DOHH2 (cell line): ENCODE measurements around the gene HRC.

Source experiments
- H3F3A ChIP-seq: fragments of 200-600 bp; sonication (generic), shearing (Covaris generic); 2 replicates; pipeline ENCODE4 v1.6.0; 2016; ENCODE audit warnings: antibody characterized with exemption, mild to moderate bottlenecking; ENCODE audit not compliant: control insufficient read depth, insufficient read depth
- H3K27ac ChIP-seq: fragments of 200-600 bp; sonication (generic); 2 replicates; pipeline ENCODE4 v1.5.1; 2014; ENCODE audit warnings: low read depth, mild to moderate bottlenecking, low read length, moderate library complexity
- H3K27me3 ChIP-seq: fragments of 200-600 bp; sonication (generic); 2 replicates; pipeline ENCODE4 v1.6.1; 2014; ENCODE audit warnings: mild to moderate bottlenecking, low read length, mixed read lengths; ENCODE audit not compliant: control insufficient read depth
- H3K36me3 ChIP-seq: fragments of 200-600 bp; sonication (generic); 2 replicates; pipeline ENCODE4 v1.6.1; 2014; ENCODE audit warnings: mild to moderate bottlenecking, low read length, moderate library complexity, mixed read lengths; ENCODE audit not compliant: control insufficient read depth
- H3K4me1 ChIP-seq: fragments of 200-600 bp; sonication (generic); 2 replicates; pipeline ENCODE4 v1.6.1; 2014; ENCODE audit warnings: mild to moderate bottlenecking, low read length, mixed read lengths; ENCODE audit not compliant: control insufficient read depth
- H3K4me2 ChIP-seq: fragments of 200-600 bp; sonication (generic); 2 replicates; pipeline ENCODE4 v1.6.0; 2014; ENCODE audit warnings: mild to moderate bottlenecking, low read length, moderate library complexity
- H3K4me3 ChIP-seq: fragments of 200-600 bp; sonication (generic); 2 replicates; pipeline ENCODE4 v1.5.1; 2014; ENCODE audit warnings: mild to moderate bottlenecking, low read length, mixed read lengths
- H3K79me2 ChIP-seq: fragments of 200-600 bp; sonication (generic); 2 replicates; pipeline ENCODE4 v1.6.1; 2014; ENCODE audit warnings: mild to moderate bottlenecking, low read length, mixed read lengths; ENCODE audit not compliant: control insufficient read depth
- H3K9me2 ChIP-seq: fragments of 200-600 bp; sonication (generic); replicated peaks from 2 replicates; pipeline ENCODE4 v1.6.1; 2014; ENCODE audit warnings: mild to moderate bottlenecking, low read length, mixed read lengths; ENCODE audit not compliant: control insufficient read depth
- H3K9me3 ChIP-seq: fragments of 200-600 bp; sonication (generic); 2 replicates; pipeline ENCODE4 v1.6.1; 2014; ENCODE audit warnings: antibody characterized with exemption, low read length, mixed read lengths; ENCODE audit not compliant: control insufficient read depth, insufficient read depth
- H4K20me1 ChIP-seq: fragments of 200-600 bp; sonication (generic); 2 replicates; pipeline ENCODE4 v1.6.0; 2014; ENCODE audit warnings: low read depth, mild to moderate bottlenecking, antibody characterized with exemption, low read length, moderate library complexity; ENCODE audit not compliant: control insufficient read depth, insufficient read depth
- CTCF ChIP-seq: fragments of 200-600 bp; sonication (generic); IDR thresholded peaks from one replicate; pipeline ENCODE4 v1.5.1; 2014; ENCODE audit warnings: antibody characterized with exemption, mild to moderate bottlenecking, low read depth, low read length; ENCODE audit not compliant: poor library complexity, severe bottlenecking
- EZH2phosphoT487 ChIP-seq: fragments of 200-600 bp; sonication (generic); IDR thresholded peaks from 2 replicates; pipeline ENCODE4 v1.6.1; 2017; ENCODE audit warnings: borderline replicate concordance, mild to moderate bottlenecking, antibody characterized with exemption, low read length, moderate library complexity, mixed read lengths

Gene HRC

GRCh38 chr19:49107625-49108459, 47.4 kb downstream of the HRC start:
- no peak for TF ChIP-seq CTCF
- no peak for TF ChIP-seq EZH2phosphoT487
- Histone ChIP-seq H3K4me1 (no peaks in the 10 kb centered on the region), H3K27ac (no peak overlapping the region), H4K20me1 (peaks cover 15% of the 10 kb centered on the region), H3K27me3 (no peaks in the 10 kb centered on the region), H3K4me3 (no peak overlapping the region), H3K4me2 (no peak overlapping the region), H3F3A (peaks cover 30% of the 10 kb centered on the region), H3K9me2 (no peaks in the 10 kb centered on the region), H3K36me3 (peaks cover 68% of the 10 kb centered on the region), H3K9me3 (no peaks in the 10 kb centered on the region), H3K79me2 (no peaks in the 10 kb centered on the region)

GRCh38 chr19:49106648-49107135, 48.5 kb downstream of the HRC start:
- TF ChIP-seq EZH2phosphoT487, result no peak
- peak; percentile 99 for TF ChIP-seq CTCF
- H3F3A ChIP-seq, result peaks cover 30% of the 10 kb centered on the region
- no peak overlapping the region for H3K27ac ChIP-seq
- no peaks in the 10 kb centered on the region for H3K9me2 ChIP-seq
- H3K36me3 ChIP-seq, result peaks cover 78% of the 10 kb centered on the region
- no peaks in the 10 kb centered on the region for H3K27me3 ChIP-seq
- H3K79me2 ChIP-seq, result no peaks in the 10 kb centered on the region
- no peak overlapping the region for H3K4me2 ChIP-seq
- H3K4me3 ChIP-seq, result no peak overlapping the region
- H3K9me3 ChIP-seq, result no peaks in the 10 kb centered on the region
- no peaks in the 10 kb centered on the region for H3K4me1 ChIP-seq
- H4K20me1 ChIP-seq, result peaks cover 15% of the 10 kb centered on the region

- Histone ChIP-seq H3K36me3 (peaks cover 96% of the 10 kb centered on the region), H3K4me3 (no peak overlapping the region), H3K27ac (no peak overlapping the region), H3K9me2 (no peaks in the 10 kb centered on the region), H3K79me2 (peaks cover 4% of the 10 kb centered on the region), H3K27me3 (no peaks in the 10 kb centered on the region), H3K4me1 (no peaks in the 10 kb centered on the region), H3F3A (peaks cover 14% of the 10 kb centered on the region), H4K20me1 (peaks cover 15% of the 10 kb centered on the region), H3K9me3 (no peaks in the 10 kb centered on the region), H3K4me2 (no peak overlapping the region)
- TF ChIP-seq EZH2phosphoT487 (no peak), CTCF (no peak)
Observed at GRCh38 chr19:49104229-49104864, 50.8 kb downstream of the HRC start.
